B cell (primary cell): Measurements from ENCODE around the gene SORL1-AS1.

Experiments
- ATAC-seq: fragments of 200-7000 bp; cut with Tn5 transposase; one replicate; pipeline ENCODE4 v1.10.0; 2021; ENCODE audit warnings: low read depth, mild to moderate bottlenecking, moderate number of reproducible peaks, moderate library complexity
- CTCF ChIA-PET: fragments of 350-600 bp; sonication (Branson Sonifier 250); formaldehyde crosslinking; loops from one replicate; lab custom pipeline; 2021; ENCODE audit warnings: antibody characterized with exemption, inconsistent platforms; lab: Charles Lee
- POLR2A ChIA-PET: fragments of 350-600 bp; sonication (Branson Sonifier 250); formaldehyde crosslinking; loops from one replicate; lab custom pipeline; 2021; ENCODE audit warnings: antibody characterized with exemption; lab: Charles Lee
- DNase-seq: peaks from one replicate; pipeline ENCODE4 v3.0.0; 2013
- H2AFZ ChIP-seq: 2 replicates; pipeline ENCODE4 v1.6.1; 2012; ENCODE audit warnings: mild to moderate bottlenecking, low read depth, low read length; ENCODE audit not compliant: insufficient read depth, poor library complexity, severe bottlenecking
- H3K27ac ChIP-seq, 2 donors: 1 replicate in 1 of 2; 2 replicates in 1 of 2; pipeline ENCODE4 v1.5.1; 2012 to 2013; ENCODE audit warnings: low read length in 2 of 2, mild to moderate bottlenecking in 2 of 2, moderate library complexity in 1 of 2
- H3K27me3 ChIP-seq, 4 experiments: fragments of 200-600 bp in 1 of 4; sonication (generic) in 1 of 4; replicated peaks in 1 of 4; 1 replicate in 2 of 4; 2 replicates in 2 of 4; pipeline versions ENCODE4 v1.6.1 to v1.7.0; 2013 to 2016; ENCODE audit warnings: low read length in 3 of 4, mild to moderate bottlenecking in 2 of 4, mixed read lengths in 1 of 4, moderate library complexity in 1 of 4; ENCODE audit not compliant: insufficient read depth in 4 of 4, control insufficient read depth in 3 of 4; ENCODE audit errors: control extremely low read depth in 1 of 4
- H3K36me3 ChIP-seq, 2 experiments: replicated peaks in 1 of 2; 1 replicate in 1 of 2; 2 replicates in 1 of 2; pipeline versions ENCODE4 v1.6.1 to v1.7.1; 2013; ENCODE audit warnings: low read length in 1 of 2; ENCODE audit not compliant: insufficient read depth in 2 of 2, control insufficient read depth in 1 of 2; ENCODE audit errors: control extremely low read depth in 1 of 2, extremely low read depth in 1 of 2
- H3K4me1 ChIP-seq, 2 donors: fragments of 200-600 bp in 1 of 2; sonication (generic) in 1 of 2; 1 replicate in 1 of 2; 2 replicates in 1 of 2; pipeline versions ENCODE4 v1.5.1 to v1.6.1; 2013 to 2017; ENCODE audit warnings: low read length in 2 of 2; ENCODE audit not compliant: control insufficient read depth in 2 of 2, insufficient read depth in 2 of 2
- H3K4me2 ChIP-seq: replicated peaks from 2 replicates; pipeline ENCODE3; 2012; ENCODE audit warnings: mild to moderate bottlenecking, low read depth, low read length; ENCODE audit not compliant: poor library complexity, severe bottlenecking
- H3K4me3 ChIP-seq, 5 experiments: fragments of 200-600 bp in 1 of 5; sonication (generic) in 1 of 5; 1 replicate in 3 of 5; 2 replicates in 2 of 5; pipeline versions ENCODE4 v1.5.1 to v1.7.0; 2011 to 2016; ENCODE audit warnings: low read length in 4 of 5, mild to moderate bottlenecking in 4 of 5, low read depth in 2 of 5, control low read depth in 1 of 5, moderate library complexity in 1 of 5; ENCODE audit not compliant: insufficient read depth in 1 of 5; ENCODE audit errors: control extremely low read depth in 1 of 5, extremely low read depth in 1 of 5
- H3K79me2 ChIP-seq: fragments of 200-600 bp; sonication (generic); one replicate; pipeline ENCODE4 v1.6.0; 2016; ENCODE audit warnings: low read length; ENCODE audit not compliant: control insufficient read depth, insufficient read depth
- H3K9ac ChIP-seq: fragments of 200-600 bp; sonication (generic); 2 replicates; pipeline ENCODE4 v1.6.1; 2017; ENCODE audit warnings: mild to moderate bottlenecking, low read length, moderate library complexity
- H3K9me3 ChIP-seq, 3 donors: one replicate each; pipeline versions ENCODE4 v1.6.1 to v1.7.1; 2013; ENCODE audit warnings: low read length in 2 of 3; ENCODE audit not compliant: control insufficient read depth in 2 of 3, insufficient read depth in 1 of 3; ENCODE audit errors: control extremely low read depth in 1 of 3
- H4K20me1 ChIP-seq: 2 replicates; pipeline ENCODE4 v1.6.0; 2012; ENCODE audit warnings: mild to moderate bottlenecking, low read length; ENCODE audit not compliant: insufficient read depth, control insufficient read depth, poor library complexity, severe bottlenecking
- H3K27ac Mint-ChIP-seq: one replicate; pipeline ENCODE4 v1.8.0; 2021; ENCODE audit warnings: mixed read lengths
- H3K27me3 Mint-ChIP-seq: one replicate; pipeline ENCODE4 v1.8.0; 2021; ENCODE audit warnings: mixed read lengths
- H3K4me1 Mint-ChIP-seq: one replicate; pipeline ENCODE4 v1.8.0; 2021; ENCODE audit warnings: mixed read lengths
- H3K4me3 Mint-ChIP-seq: one replicate; pipeline ENCODE4 v1.8.0; 2021; ENCODE audit warnings: mixed read lengths
- H3K9me3 Mint-ChIP-seq: one replicate; pipeline ENCODE4 v1.8.0; 2022; ENCODE audit warnings: mixed read lengths; ENCODE audit not compliant: insufficient read depth
- EZH2 ChIP-seq: IDR thresholded peaks from 2 replicates; pipeline ENCODE4 v1.6.1; 2012; ENCODE audit warnings: borderline replicate concordance, low read depth, mild to moderate bottlenecking, moderate library complexity, low read length; ENCODE audit not compliant: insufficient read depth, poor library complexity, severe bottlenecking
- WGBS: methylation state at CpG from one replicate; pipeline ENCODE4 v1.1.5; 2013; ENCODE audit warnings: missing lambda C conversion rate; ENCODE audit not compliant: insufficient coverage; 5-methylcytosine and 5-hydroxymethylcytosine counted together
- intact Hi-C: fragments of 100-400 bp; cut with micrococcal nuclease; formaldehyde crosslinking; loops from one replicate; pipeline ENCODE4 v1.10.0; 2022
- TF ChIP-seq, protein P1 (sequence below): fragments of 200-600 bp; IDR thresholded peaks from one replicate; pipeline ENCODE4 v1.8.0; 2022; ENCODE audit warnings: antibody characterized with exemption, mild to moderate bottlenecking

The SORL1-AS1 gene

DNA sequence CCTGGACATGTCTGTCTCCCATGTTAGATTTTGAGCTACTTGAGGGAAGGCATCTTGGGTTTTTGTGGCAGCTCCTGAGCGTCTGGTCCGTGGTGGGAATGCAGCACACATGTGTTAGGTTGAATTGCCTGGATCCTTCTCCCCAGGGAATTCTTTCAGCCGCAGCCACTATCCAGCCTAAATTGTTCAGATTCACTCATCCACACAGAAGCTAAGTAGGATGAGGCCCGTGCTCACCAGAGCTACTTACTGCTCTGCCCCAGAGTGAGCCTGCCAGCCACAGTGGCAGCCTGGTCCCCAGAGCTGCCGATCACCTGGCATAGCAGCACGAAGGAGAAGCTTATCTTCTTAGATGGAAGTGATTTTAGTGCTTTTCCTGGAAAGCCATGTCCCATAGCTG lies 34.4 kb upstream of the SORL1-AS1 start:
- DNase-seq, result no peak
- Mint-ChIP-seq H3K27me3 (no peaks in the 10 kb centered on the region), H3K4me3 (no peak overlapping the region), H3K4me1 (peaks cover 69% of the 10 kb centered on the region), H3K9me3 (no peaks in the 10 kb centered on the region), H3K27ac (no peak overlapping the region)
- Histone ChIP-seq H3K27ac (no peak overlapping the region), H2AFZ (no peak overlapping the region), H3K4me3 (no peak overlapping the region), H4K20me1 (no peaks in the 10 kb centered on the region), H3K4me1 (peaks cover 24 to 26% of the 10 kb centered on the region in 2 donors), H3K9ac (no peak overlapping the region), H3K4me2 (no peak overlapping the region), H3K79me2 (peaks cover 36% of the 10 kb centered on the region), H3K27me3 (no peaks in the 10 kb centered on the region), H3K36me3 (peaks cover 0 to 18% of the 10 kb centered on the region in 2 experiments), H3K9me3 (no peaks in the 10 kb centered on the region)
- POLR2A ChIA-PET, result no interaction called here
- no peak for ATAC-seq
- WGBS, result 100% methylated on average over 4 of the region's 6 CpGs
- intact Hi-C loops, result no loop called here
- no peak for TF ChIP-seq EZH2
- TF ChIP-seq, protein P1, sequence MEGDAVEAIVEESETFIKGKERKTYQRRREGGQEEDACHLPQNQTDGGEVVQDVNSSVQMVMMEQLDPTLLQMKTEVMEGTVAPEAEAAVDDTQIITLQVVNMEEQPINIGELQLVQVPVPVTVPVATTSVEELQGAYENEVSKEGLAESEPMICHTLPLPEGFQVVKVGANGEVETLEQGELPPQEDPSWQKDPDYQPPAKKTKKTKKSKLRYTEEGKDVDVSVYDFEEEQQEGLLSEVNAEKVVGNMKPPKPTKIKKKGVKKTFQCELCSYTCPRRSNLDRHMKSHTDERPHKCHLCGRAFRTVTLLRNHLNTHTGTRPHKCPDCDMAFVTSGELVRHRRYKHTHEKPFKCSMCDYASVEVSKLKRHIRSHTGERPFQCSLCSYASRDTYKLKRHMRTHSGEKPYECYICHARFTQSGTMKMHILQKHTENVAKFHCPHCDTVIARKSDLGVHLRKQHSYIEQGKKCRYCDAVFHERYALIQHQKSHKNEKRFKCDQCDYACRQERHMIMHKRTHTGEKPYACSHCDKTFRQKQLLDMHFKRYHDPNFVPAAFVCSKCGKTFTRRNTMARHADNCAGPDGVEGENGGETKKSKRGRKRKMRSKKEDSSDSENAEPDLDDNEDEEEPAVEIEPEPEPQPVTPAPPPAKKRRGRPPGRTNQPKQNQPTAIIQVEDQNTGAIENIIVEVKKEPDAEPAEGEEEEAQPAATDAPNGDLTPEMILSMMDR, result no peak
- CTCF ChIA-PET, result interaction anchor here (1.2 kb wide), 1 partner anchor 168 kb away, joined by 3 read pairs; no protein-coding TSS in a partner anchor

DNA sequence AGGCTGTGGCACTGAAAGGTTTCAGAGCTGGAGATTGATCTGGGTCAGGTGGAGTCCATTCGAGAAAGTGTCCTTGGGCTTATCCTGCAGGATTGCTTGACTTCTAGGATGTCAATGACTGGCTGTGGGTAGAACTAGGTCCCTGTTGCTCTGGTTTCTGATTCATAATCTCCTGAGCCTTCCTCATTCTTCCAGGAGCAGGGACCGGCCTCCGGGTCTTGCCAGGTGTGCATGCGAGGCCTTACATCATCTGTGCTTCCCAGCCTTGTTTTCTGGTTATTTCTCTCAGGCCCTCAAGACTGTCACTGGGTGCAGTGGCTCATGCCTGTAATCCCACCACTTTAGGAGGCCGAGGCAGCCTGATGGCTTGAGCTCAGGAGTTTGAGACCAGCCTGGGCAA lies 33.3 kb upstream of the SORL1-AS1 start:
- Histone ChIP-seq H3K27ac (no peak overlapping the region), H3K4me1 (peaks cover 30 to 35% of the 10 kb centered on the region in 2 donors), H2AFZ (no peak overlapping the region), H4K20me1 (no peaks in the 10 kb centered on the region), H3K4me2 (no peak overlapping the region), H3K27me3 (no peaks in the 10 kb centered on the region), H3K79me2 (peaks cover 36% of the 10 kb centered on the region), H3K9ac (no peak overlapping the region), H3K4me3 (no peak overlapping the region), H3K9me3 (no peaks in the 10 kb centered on the region), H3K36me3 (peaks cover 0 to 17% of the 10 kb centered on the region in 2 experiments)
- ATAC-seq, result no peak
- no peak for DNase-seq
- Mint-ChIP-seq H3K4me1 (peaks cover 66% of the 10 kb centered on the region), H3K27me3 (no peaks in the 10 kb centered on the region), H3K4me3 (no peak overlapping the region), H3K27ac (no peak overlapping the region), H3K9me3 (no peaks in the 10 kb centered on the region)
- ChIA-PET POLR2A (no interaction called here), CTCF (interaction anchor here (1.3 kb wide), 1 partner anchor 106 kb away, joined by 3 read pairs; no protein-coding TSS in a partner anchor)
- intact Hi-C loops, result no loop called here
- WGBS, result 97% methylated on average over 5 of the region's 5 CpGs
- no peak for TF ChIP-seq EZH2
- TF ChIP-seq, protein P1, result no peak
